ENCODE measurements around the gene MAP7D1.
A peak's percentile ranks its signal among the peaks of the same experiment; 100 is the strongest.
"Not testable (repeated sequence)": the region's sequence is repeated elsewhere in the genome, so short reads cannot be mapped to it uniquely, and the experiment has no call there.

Gene MAP7D1

GRCh38 chr1:36207339-36207738 is 51.4 kb downstream of the MAP7D1 start:
- DNase-seq: no peak

DNA sequence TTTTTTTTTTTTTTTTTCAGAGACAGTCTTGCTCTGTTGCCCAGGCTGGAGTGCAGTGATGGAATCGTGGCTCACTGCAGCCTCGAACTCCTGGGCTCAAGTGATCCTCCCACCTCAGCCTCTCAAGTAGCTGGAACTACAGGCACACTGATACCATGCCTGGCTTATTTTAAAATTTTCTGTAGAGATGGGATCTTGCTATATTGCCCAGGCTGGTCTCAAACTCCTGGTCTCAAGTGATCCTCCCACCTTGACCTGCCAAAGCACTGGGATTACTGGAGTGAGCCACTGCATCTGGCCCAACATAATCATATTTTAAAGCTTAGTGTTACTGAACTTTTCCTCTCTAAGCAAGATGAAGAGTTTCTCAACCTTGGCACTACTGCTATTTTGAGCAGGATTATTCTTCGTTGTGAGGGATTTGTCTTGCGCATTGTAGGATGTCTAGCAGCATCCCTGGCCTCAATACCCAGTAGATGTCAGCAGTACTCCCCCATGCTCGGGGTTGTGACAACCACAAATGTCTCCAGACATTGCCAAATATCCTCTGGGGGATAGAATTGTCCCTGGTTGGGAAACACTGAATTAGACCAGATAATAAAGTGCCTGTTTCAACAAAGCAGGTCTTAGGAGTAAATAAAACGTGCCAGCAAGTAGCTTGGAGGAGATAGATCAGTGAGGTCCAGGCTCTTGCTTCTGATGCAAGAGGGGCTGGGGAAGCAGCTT is 53.2 kb downstream of the MAP7D1 start:
- DNase-seq: no peak

DNA sequence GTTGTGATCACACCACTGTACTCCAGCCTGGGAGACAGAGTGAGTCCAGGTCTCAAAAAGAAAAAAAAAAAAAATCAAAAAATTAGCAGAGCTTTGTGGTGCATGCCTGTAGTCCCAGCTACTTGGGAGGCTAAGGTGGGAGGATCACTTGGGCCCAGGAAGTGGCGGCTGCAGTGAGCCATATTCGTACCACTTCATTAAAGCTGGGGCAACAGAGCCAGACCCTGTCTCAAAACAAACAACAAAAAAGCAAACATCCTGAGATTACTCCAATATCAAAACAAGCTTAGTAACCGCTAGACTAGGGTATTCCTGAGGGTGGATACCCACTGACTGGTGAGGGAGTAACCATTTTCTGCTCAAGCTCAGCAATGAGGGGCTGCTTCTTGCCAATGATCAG is 55.3 kb downstream of the MAP7D1 start:
- DNase-seq: no peak

GRCh38 chr1:36211841-36212240 is 55.9 kb downstream of the MAP7D1 start:
- no peak for DNase-seq

GRCh38 chr1:36212782-36213181 is 56.8 kb downstream of the MAP7D1 start:
- no peak for DNase-seq

GRCh38 chr1:36217670-36218069 is 61.7 kb downstream of the MAP7D1 start:
- DNase-seq: no peak

DNA sequence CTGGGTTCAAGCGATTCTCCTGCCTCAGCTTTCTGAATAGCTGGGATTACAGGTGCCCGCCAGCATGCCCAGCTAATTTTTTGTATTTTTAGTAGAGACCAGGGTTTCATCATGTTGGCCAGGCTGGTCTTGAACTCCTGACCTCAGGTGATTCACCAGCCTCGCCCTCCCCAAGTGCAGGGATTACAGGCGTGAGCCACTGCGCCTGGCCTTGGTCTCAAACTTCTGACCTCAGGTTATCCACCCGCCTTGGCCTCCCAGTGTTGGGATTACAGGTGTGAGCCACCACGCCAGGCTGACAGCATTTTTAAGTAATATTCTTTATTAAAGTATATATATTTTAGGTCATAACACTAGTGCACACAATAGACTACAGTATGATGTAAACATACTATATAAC is 65.9 kb downstream of the MAP7D1 start:
- not testable (repeated sequence) for DNase-seq

DNA sequence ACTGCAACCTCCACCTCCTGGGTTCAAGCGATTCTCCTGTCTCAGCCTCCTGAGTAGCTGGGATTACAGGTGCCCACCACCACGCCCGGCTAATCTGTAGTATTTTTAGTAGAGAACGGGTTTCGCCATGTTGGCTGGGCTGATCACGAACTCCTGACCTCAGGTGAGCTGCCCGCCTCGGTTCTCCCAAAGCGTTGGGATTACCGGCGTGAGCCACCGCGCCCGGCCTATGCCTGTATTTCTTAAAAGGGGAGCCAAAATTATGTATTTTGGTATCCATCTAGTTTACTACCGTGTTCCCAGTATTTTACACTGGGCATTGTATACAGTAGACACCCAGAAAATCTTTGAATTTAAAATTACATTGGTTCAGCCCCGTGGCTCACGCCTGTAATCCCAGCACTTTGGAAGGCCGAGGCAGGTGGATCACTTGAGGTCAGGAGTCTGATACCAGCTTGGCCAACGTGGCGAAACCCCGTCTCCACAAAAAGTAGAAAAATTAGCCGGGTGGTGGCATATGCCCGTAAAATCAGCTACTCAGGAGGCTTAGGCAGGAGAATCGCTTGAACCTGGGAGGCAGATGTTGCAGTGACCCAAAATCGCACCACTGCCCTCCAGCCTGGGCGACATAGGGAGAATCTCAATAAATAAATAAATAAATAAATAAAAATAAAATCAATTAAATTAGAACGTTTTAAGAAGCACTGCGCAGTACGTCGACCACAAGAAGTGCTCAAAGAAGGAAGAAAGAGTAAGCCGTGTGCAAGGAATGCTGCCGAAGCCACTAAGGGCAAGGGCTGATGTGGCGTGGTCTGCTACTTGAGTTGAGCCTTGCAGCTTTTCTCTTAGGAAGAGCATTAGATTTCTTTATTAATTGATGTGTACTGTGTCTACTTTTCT is 66.8 kb downstream of the MAP7D1 start:
- no peak for DNase-seq

- DNase-seq: peak; percentile 30
Observed at GRCh38 chr1:36223381-36223995, 67.5 kb downstream of the MAP7D1 start.

DNA sequence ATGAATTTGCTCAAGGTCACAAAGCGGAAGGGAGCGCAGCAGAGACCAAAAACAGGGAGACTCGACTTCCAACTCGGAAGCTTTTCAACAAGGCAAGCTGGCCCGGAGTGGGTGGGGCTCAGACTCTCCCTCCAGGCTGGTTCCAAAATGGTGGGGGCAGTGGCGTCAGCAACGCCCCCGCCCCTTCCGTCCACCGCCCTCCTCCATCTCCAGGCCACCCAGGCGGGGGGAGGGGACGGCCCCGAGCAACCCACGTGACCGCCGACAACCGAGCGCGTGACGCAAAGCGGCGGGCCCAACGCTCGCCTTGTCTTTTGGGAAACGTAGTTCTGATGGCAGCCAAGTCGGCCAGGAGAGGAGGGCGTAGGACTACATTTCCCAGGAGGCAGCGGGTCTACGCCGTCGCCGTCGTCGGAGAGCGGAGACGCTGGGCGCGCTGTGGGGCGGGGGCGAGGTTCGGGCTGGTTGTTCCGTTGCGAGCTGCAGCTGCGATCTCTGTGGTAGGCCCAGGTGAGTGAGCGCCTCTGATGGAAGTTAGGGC is 68.1 kb downstream of the MAP7D1 start, which contains the start of gene THRAP3:
Gene THRAP3 (plus strand): TSS at position 448 of the 541 bp plus-strand sequence. CDS start 58,121 bp downstream, outside the sequence.
- peak; percentile 98 for DNase-seq

GRCh38 chr1:36224537-36225282 is 68.8 kb downstream of the MAP7D1 start:
- peak; percentile 82 for DNase-seq

GRCh38 chr1:36225283-36225899 is 69.4 kb downstream of the MAP7D1 start:
- no peak for DNase-seq

DNA sequence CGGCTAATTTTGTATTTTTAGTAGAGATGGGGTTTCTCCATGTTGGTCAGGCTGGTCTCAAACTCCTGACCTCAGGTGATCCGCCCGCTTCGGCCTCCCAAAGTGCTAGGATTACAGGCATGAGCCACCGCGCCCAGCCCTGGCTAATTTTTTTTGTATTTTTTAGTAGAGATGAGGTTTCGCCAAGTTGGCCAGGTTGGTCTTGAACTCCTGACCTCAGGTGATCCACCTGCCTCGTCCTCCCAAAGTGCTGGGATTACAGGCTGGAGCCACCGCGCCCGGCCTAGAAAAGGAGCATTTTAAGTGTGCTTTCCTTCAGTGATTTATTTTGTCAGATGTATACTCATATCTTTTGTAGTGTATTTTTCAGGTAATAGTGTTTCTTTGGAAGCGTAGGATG is 74.3 kb downstream of the MAP7D1 start:
- DNase-seq: not testable (repeated sequence)
